Measurements from ENCODE around the gene SVBP.
"Not testable (repeated sequence)": the region's sequence is repeated elsewhere in the genome, so short reads cannot be mapped to it uniquely, and the experiment has no call there.

The SVBP gene

GRCh38 chr1:42841010-42841409, 23.8 kb upstream of the SVBP start:
- DNase-seq: no peak

DNA sequence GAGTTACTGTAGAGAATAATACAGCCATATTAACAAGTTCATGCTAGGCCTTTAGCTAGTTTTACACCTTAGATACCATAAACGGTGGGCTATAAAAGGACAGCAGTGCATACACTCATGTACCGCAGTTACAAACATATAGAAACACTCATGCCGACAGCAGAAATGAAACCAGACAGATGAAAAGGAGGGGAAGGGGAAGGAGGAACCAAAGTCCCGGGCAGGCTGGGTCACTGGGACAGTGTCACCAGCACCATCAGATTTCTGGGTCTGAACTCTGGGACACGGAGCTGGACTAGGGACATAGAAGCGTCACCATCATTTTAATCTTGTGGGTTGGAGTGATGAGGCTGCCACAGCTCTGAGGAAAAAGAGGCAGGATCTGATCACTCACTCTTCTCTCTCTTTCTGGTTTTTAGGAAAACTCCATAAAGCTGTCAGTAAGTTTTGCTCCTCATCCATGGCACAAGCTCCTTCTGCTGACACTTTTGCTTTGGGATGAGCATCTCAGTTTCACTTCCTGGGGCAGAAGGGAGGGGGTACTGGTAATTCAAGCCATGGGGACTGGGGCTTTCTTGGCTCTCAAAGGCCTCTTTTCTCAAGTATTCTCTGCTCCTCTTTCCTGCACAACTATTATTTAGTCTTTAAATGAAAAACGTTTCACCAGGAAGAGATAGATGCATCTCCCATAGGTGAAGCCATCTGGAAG, 21.4 kb upstream of the SVBP start:
- DNase-seq: no peak

DNA sequence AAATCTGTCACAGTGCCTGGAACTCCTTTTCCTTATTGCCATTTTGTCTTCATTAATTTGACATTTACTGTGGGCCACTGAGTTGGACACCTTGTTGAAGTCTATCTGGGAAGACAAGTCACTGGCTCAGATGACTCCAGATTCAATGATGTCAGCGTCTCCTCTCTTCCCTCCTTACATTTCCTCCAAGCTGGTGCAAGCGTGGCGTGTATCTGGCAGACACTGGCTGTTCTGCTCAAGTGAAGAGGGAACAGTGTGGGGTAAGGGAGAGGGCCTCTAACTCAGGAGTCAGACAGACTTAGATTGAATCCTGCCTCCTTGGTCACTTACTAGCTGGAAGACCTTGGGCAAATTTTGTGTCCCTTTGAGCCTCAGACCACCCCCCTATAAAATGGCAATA, 20.5 kb upstream of the SVBP start:
- no peak for DNase-seq

DNA sequence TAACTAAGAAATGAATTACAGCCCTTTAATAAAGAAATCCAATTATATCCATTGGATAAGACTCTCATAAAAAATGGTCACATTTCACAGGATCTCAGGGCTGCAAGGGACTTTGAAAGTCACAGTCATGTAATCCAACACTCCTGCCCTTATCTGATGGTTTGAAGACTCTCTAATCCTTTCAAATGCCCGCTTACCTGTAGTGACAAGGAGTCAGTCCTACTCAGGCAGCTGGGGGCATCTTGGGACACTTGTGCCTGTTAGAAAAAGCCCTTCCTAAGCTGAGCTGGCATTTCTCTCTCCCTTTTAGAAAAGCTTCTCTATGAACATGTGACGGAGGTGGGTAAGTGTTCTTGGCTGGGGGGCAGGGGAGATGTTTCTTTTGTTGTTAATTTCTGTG, 18.2 kb upstream of the SVBP start:
- DNase-seq: no peak

- no peak for DNase-seq
Observed at GRCh38 chr1:42834803-42835202, 17.6 kb upstream of the SVBP start.

DNA sequence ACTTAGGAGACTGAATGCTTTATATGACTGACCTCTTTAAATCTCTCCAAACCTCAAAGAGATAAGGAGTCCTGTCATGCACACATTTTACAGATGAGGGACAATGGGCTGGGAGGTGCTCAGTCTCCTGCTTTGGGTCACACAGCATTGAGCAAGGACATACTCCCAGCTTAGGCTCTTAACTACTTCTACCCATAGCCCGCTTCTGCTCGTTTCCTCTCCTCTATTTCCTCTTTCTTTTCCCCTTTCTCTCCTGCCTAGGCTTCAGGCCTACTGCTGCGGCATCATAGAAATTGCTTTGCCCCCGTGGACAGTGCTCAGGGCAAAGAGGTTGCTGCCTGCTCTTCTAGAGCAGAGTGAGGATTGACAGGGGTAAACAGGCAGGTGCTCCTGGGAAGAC, 16.8 kb upstream of the SVBP start:
- no peak for DNase-seq

DNA sequence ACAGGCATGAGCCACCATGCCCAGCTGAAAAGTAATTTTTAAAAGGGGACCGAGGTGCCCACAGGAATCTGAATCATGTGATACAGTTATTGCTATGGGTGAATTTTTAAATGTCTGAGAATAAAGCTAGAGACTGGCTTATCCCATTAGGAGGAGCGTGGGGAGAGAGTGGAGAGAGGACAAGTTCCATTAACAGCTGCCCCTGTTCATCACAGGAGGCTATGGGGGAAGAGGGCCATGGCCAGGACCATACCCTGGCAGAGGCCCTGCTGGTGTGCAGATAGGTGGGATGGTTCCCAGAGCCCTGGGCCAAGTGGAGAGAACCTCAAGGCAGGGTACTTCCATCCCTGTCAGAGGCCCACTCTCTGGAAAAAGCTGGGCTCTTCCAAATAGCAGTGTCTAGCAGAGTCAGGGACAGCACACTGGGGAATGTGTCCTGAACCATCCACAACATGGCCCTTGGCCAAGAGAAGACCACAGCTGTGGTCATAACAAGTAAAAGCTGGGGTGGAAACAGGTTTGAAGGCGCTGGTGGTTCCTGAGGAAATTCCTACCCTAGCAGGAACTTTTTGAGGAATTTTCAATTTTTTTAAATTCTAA, 15.5 kb upstream of the SVBP start:
- DNase-seq: no peak

GRCh38 chr1:42831273-42831672, 14.1 kb upstream of the SVBP start:
- DNase-seq: no peak

GRCh38 chr1:42830631-42831030, 13.4 kb upstream of the SVBP start:
- DNase-seq: no peak

- no peak for DNase-seq
Observed at GRCh38 chr1:42825036-42825851, 8.0 kb upstream of the SVBP start.

DNA sequence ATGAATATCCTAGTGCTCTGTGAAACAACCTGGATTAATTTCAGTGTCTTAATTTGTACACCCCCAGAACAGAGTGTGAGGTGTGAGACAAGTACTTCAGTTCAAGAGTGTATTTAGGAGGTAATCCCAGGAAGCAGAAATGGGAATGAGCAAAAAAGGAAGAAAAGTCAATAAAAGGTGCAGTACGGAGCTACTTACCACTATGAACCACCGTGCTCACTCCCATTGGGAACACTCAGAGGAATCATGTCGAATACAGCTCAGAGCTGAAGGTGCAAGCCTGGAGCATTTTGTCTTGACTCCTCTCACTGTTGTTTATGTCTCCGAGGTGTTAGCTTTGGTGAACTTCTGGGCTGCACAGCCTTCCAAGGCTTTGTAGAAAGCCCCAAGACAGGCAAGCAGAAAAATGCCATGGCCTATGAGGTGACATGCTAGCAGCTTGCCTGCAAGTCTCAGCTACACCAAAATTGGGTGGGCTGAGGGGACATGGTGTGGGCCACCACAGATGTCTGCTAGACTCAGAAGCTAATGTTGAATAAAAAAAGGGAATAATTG, 7.4 kb upstream of the SVBP start:
- no peak for DNase-seq

DNA sequence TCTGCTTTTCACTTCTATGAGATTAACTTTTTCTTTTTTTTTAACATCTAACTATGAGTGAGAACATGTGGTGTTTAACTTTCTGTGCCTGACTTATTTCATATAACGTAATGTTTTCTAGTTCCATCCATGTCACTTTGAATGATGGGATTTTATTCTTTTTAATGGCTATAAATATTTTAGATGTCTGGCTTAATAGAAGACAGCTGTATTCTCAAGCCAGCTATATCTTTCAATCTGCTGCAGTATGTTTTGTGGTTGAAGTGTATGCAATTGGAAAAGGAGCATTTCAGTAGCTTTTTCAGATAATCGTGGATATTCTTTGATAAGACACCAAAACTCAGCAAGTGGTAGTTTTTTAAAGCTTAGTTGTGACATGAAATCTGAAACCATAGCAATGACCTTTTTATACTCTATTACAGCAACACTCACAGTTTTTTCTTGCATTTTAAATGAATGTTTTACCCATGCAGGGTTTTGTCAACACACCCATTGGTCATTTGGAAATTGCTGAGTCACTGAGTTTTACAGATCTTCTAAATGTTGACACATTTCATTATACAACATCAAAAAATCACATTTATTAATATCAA, 5.7 kb upstream of the SVBP start:
- no peak for DNase-seq

DNA sequence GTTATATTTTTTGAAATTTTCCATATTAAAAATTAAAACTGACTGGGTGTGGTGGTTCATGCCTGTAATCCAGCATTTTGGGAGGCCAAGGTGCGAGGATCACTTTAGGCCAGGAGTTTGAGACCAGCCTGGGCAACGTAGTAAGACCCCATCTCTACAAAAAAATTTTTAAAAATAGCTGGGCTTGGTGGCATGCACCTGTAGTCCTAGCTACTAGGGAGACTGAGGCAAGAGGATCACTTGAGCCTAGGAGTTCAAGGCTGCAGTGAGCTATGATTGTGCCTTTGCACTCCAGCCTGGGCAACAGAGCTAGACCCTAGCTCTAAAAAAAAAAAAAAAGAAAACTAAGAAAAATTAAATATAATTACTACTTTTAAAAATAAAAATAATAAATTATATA, 4.5 kb upstream of the SVBP start:
- no peak for DNase-seq

- no peak for DNase-seq
Observed at GRCh38 chr1:42820813-42821212, 3.6 kb upstream of the SVBP start.

DNA sequence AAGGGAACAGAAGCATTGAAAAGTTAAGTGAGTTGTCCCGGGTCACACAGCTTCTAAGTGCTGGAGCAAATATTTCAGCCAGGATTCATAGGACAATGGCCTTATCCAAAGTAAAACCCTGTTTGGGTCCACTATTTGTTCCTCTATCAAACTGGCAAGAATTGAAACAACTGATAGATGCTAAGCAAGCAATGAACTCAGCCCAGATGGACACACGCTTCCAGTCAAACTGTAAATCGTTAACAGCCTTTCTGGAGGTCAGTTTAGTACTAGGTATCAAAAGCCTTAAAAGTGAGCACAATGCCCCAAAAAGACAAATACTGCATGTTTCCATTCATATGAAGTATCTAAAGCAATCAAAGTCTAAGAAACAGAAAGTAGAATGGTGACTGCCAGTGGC, 779 bp upstream of the SVBP start:
- DNase-seq: no peak

DNA sequence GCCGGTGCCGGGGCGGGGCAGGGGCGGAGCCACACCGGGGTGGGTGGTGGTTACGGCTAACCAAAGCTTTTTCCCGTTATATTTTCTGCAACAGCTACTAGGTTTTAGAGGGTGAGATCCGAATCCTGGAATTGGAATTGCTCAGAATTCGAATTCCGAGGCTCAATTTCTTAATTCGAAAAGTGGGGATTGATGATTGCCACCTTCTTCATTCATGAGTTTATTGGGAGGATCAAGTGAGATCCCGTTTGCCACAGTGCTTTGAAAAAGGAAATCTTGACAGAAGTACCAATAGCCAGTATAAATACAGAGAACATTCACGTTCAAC, 207 bp upstream of the SVBP start:
- no peak for DNase-seq

DNA sequence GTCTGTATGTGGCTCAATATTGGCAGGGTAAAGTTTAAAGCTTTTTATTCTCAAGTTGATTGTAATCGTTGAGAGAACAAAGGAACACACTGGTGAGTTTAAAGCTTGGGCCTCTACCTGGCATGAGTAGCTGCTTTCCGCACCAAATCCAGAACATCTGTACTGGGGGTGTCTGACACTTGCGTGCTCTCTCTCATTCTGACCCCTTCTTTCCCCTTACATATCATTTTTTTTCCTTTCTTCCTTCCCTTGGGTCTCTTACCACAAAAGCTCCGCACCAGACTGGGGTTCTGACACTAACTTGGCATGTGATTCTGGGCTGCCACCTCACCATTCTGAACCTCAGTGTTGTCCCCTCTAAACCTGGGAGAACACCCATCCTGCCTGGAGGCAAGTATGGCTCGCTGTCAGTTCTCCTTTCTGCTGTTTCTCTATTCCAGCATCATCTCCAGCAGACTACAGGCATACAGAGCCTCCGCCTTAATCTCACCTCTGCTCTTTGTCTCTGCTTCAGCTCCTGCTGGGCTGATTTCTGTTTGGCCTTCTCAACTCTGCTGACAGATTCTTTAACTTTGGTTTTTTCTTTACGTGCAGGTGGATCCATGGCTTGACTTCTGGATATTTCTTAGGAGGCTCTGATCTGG, 1.1 kb downstream of the SVBP start:
- peak; percentile 13 for DNase-seq

GRCh38 chr1:42814815-42815214, 2.4 kb downstream of the SVBP start:
- DNase-seq: not testable (repeated sequence)

GRCh38 chr1:42807056-42807668, 10.0 kb downstream of the SVBP start:
- no peak for DNase-seq

DNA sequence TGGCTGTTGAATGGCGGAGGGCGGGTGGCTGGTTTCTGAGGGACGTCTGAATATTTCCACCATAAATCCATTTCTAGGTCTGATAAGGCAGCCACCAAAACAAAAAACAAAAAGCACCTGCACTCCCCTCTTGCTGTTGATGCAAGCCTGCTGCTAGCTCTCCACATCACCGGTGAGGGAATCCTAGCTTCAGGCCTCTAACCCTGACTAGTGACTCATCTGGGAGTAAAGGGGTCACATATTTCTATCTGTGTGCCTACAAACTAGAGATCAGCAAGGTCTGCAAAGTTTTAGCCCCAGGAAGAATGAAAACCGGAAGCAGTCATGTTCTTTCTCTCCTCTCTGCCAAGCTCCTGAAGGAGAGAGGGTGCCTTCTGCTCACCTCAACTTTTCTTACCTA, 10.6 kb downstream of the SVBP start:
- DNase-seq: no peak

DNA sequence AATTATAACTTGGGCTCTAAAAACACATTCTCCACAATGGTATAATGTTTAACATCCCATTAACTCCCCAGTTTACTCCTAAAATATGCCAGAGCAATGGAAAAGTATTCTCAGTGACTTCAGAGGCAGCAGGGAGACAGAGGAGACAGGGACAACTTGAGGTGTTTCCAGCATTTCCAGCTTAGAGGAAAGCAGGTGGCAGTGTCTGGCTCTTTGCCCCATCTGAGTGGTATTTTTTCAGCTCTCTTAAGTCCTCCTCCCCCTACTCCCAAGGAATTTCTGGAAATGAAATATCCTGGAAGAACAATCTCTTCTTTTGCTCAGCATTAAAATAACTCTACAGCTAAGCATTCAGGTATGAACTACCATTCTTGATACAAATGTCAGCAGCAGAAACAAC, 11.0 kb downstream of the SVBP start:
- DNase-seq: no peak

GRCh38 chr1:42801832-42802473, 15.2 kb downstream of the SVBP start:
- no peak for DNase-seq

All from stimulated activated CD4-positive, alpha-beta T cell treated with anti-CD3 and anti-CD28 coated beads, Interleukin-15, amount 100 ng/mL, for 24 hours (primary cell).